IPS-18c (cell line): ENCODE measurements around the gene EIF1B.

ENCODE experiments used
- H3K4me3 ChIP-seq: 2 replicates; pipeline ENCODE4 v1.7.0; 2013; ENCODE audit warnings: low read depth, mild to moderate bottlenecking, low read length, moderate library complexity; ENCODE audit not compliant: insufficient read depth
- H3K9me3 ChIP-seq: one replicate; pipeline ENCODE4 v1.6.1; 2013; ENCODE audit warnings: mild to moderate bottlenecking, low read length, moderate library complexity; ENCODE audit not compliant: control insufficient read depth, insufficient read depth

The EIF1B gene

GRCh38 chr3:40302784-40303183 lies 6.7 kb upstream of the EIF1B start:
- Histone ChIP-seq H3K4me3 (no peak overlapping the region), H3K9me3 (no peaks in the 10 kb centered on the region)

- Histone ChIP-seq H3K4me3 (no peak overlapping the region), H3K9me3 (no peaks in the 10 kb centered on the region)
Measured at GRCh38 chr3:40304352-40304751, 5.2 kb upstream of the EIF1B start.

GRCh38 chr3:40306336-40306735 lies 3.2 kb upstream of the EIF1B start:
- no peaks in the 10 kb centered on the region for H3K9me3 ChIP-seq
- no peak overlapping the region for H3K4me3 ChIP-seq

GRCh38 chr3:40307176-40307575 lies 2.3 kb upstream of the EIF1B start:
- Histone ChIP-seq H3K9me3 (no peaks in the 10 kb centered on the region), H3K4me3 (no peak overlapping the region)

- no peaks in the 10 kb centered on the region for H3K9me3 ChIP-seq
Measured at GRCh38 chr3:40308725-40309417, 636 bp upstream of the EIF1B start.

DNA sequence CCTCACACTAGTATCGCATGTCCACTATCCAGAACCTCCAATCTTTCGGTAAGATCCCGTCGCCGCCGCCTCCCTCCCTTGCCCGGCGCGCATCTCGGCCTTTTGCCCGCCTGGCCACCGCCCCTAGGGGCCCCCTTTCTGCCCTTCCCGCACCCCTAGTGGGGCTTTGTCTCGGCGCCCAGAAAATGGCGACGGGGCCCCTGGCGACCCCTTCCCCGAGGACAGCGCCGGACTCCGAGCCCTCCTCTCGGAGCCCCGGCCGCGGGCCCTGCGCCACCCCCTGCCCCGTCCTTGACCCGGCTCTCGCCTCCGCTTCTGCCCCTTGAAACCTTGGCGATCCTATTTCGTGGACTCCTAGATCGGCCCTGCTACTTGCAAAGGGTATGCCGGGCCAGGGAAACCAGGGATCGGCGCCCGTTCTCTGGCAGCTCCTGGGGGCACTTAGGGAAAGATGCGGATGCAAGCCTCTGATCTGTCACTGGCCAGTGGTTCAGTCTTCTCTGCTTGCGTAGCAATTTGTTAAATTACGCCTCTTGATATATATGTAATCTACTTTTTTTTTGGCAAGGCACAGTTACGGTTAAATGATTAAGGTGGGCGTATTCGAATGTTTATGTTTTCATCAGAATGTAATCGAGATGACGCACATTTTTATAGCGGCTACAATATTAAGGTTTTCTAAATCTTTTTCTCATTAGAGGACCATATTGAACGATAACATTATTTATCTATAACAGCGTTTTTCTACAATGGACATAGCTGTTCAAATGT lies 603 bp downstream of the EIF1B start:
- H3K9me3 ChIP-seq: no peaks in the 10 kb centered on the region

More at GRCh38 chr3:40308725-40309417, 636 bp upstream of the EIF1B start:
- peak overlapping the region; percentile 47; the same call in 1 of the 2 replicates for H3K4me3 ChIP-seq

DNA sequence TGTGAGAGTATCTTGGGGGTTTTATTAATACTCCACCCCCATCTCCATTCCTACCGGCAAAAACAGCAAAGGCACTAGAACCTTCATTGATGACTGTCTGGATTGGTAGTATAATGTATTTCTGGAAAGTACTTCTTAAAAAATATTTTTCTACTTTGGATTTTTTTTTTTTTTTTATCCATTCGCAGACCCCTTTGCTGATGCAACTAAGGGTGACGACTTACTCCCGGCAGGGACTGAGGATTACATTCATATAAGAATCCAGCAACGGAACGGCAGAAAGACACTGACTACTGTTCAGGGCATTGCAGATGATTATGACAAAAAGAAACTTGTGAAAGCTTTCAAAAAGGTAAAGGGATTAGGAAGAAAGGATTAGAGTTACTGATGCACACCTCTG lies 1.2 kb downstream of the EIF1B start:
- Histone ChIP-seq H3K4me3 (peak overlapping the region; percentile 86), H3K9me3 (no peaks in the 10 kb centered on the region)

More for the DNA sequence above, 603 bp downstream of the EIF1B start:
- H3K4me3 ChIP-seq: peak overlapping the region; percentile 86

GRCh38 chr3:40312661-40313226 lies 3.2 kb downstream of the EIF1B start:
- Histone ChIP-seq H3K4me3 (no peak overlapping the region), H3K9me3 (no peaks in the 10 kb centered on the region)

DNA sequence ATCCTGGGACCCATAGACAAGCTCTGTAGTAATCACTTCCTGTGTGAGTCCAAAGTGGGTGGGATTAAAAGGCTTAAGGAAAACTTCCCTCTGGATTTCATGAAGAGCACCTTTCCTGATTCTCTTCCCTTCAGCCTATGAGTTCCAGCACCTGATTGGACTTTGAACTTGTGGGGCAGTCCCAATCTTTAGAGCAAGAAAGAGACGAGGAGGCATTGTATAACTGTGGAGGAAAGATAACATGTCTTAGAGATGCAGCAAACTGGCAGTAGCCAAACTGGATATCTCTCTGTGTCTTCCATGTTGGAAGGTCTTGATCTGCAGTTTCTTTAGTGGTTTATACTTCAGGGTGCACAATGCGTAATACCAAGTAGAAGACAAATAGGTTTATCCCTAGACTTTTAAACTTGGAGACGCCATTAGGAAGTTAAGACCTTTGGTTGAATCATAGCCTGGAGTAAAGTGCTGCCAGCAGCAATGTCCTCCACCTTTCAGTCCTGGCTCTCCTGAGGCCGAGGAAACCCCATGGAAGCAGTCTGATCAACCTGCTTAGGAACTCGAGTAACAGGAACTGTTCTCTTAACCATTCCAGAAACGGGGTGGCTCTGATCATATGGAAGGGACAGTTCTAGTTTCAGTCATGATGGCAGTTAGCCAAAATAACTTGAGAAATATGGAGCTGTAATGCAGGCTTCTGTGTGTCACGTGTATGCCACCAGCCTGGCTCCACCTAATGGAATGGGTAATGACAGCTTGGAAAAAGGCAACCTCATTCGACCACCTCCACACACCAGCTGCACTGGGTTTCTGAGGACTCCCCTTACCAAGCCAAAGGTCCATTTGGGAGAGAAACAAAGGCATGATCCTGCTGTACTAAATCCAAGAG lies 4.7 kb downstream of the EIF1B start:
- Histone ChIP-seq H3K4me3 (no peak overlapping the region), H3K9me3 (no peaks in the 10 kb centered on the region)

DNA sequence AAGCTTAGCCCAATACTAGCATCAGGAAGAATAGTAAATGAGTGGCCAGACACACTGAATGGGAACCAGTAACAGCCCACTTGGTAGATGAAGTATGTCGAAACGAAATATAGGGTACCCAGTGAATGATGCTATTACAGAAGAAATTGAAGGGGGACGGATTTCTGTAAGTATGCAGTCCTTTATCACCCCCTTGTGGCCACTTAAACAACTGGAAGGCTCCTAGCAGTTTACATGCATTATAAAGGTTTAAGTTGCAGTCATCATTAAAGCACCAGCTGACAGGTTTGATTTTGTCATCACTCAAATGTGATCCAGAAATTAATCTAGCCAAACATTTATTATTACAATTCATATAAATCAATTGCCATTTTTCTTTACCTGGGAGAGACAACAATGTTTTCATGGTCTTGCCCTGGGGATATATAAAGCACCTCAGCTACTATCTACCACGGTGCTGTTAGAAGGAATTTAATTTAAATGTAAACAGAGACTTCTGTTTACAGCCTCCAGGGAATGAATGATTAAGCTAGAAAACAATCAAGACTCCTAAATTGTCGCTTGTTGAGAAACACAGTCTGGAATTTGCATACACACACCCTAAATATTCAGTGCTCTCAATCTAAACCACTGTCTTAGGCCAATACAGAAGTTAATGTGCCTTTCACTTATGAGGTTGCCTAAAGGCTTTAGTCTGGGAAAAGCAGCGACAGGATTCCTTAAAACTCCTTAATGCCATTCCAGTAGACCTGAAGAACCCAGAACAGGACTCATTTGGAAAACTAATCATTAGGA lies 7.8 kb downstream of the EIF1B start:
- no peaks in the 10 kb centered on the region for H3K9me3 ChIP-seq
- no peak overlapping the region for H3K4me3 ChIP-seq

DNA sequence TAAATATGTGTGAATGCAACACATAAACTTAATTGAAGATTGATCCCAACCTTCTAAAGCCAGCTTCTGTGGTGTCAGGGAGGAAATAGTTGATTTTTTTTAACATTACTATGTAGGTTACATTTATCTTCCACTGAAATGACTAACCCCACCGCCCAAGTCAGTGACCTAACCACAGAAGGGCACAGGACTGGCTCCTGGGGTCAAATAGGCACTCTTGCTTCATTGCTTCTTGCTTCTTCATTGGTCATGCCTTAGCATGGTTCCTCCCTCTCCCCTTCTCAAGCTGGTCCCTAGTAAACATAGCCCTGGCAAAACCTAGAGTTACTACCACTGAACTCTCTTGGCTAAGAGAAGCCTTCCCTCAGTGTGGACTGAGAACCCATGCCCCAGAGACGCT lies 12.3 kb downstream of the EIF1B start:
- H3K4me3 ChIP-seq: no peak overlapping the region

DNA sequence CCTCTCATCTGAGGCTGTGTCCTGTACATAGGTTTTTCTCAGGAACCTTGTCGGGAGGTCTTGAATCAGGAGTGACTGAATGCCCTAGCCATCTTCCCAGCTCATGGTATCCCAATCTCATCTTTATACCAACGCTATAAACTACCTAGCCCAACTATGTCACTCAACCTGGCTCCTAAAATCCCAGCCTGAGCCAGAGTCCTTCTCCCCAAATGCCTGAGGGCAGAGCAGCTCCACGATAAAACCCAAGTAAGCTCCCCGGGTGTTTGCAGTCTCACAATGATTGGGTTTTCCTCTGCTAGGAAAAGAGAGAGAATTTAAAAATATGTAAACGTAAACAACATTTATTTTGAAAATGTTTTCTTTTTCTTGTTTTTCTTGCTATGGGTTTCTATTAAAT lies 14.4 kb downstream of the EIF1B start:
- Histone ChIP-seq H3K9me3 (no peaks in the 10 kb centered on the region), H3K4me3 (no peak overlapping the region)

More for the DNA sequence above, 12.3 kb downstream of the EIF1B start:
- no peaks in the 10 kb centered on the region for H3K9me3 ChIP-seq

DNA sequence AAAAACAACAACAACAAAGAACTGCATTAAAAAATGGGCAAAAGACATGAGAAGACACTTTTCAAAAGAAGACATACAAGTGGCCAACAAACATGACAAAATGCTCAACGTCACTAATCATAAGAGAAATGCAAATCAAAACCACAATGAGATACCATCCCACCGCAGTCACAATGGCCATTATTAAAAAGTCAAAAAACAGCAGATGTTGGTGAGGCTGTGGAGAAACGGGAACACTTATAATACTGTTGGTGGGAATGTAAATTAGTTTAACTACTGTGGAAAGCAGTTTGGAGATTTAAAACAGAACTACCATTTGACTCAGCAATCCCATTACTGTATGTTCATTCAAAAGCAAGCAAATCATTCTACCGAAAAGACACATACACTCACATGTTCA lies 15.1 kb downstream of the EIF1B start:
- H3K4me3 ChIP-seq: no peak overlapping the region
- H3K9me3 ChIP-seq: no peaks in the 10 kb centered on the region

- Histone ChIP-seq H3K4me3 (no peak overlapping the region), H3K9me3 (no peaks in the 10 kb centered on the region)
Measured at GRCh38 chr3:40325465-40325864, 16.0 kb downstream of the EIF1B start.

DNA sequence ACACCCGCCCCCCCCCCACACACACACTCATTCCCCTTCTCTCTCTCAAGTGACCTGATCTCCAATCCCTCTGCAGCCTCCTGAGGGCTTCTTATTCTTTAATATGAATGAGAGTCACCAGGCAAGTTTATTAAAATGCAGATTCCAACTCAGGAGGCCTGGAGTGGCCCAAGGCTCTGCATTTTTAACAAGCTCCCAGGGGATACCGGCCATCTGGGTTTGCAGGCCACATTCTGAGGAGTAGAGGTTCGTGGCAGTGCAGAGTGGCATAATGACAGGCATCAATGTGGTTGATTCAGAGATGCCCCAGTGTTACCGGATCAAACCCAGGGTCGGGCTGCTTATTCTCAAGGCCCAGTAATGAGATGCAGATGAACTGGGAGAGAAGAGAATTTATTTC lies 18.9 kb downstream of the EIF1B start:
- Histone ChIP-seq H3K9me3 (peaks cover 2% of the 10 kb centered on the region), H3K4me3 (no peak overlapping the region)

- H3K4me3 ChIP-seq: no peak overlapping the region
- peaks cover 2% of the 10 kb centered on the region for H3K9me3 ChIP-seq
Measured at GRCh38 chr3:40329071-40329470, 19.6 kb downstream of the EIF1B start.

- peaks cover 2% of the 10 kb centered on the region for H3K9me3 ChIP-seq
Measured at GRCh38 chr3:40332684-40333083, 23.2 kb downstream of the EIF1B start.

More at GRCh38 chr3:40332684-40333083, 23.2 kb downstream of the EIF1B start:
- H3K4me3 ChIP-seq: no peak overlapping the region
